GM18909 (cell line): ENCODE measurements around the gene PREX1.

Experiments
- ATAC-seq: cut with Tn5 transposase; IDR thresholded peaks from one replicate; pipeline ENCODE4 v1.9.1; 2021; ENCODE audit warnings: mild to moderate bottlenecking; ENCODE audit not compliant: unreplicated experiment, poor library complexity

The PREX1 gene

GRCh38 chr20:48722737-48723191 lies 105.0 kb downstream of the PREX1 start:
- ATAC-seq: no peak

DNA sequence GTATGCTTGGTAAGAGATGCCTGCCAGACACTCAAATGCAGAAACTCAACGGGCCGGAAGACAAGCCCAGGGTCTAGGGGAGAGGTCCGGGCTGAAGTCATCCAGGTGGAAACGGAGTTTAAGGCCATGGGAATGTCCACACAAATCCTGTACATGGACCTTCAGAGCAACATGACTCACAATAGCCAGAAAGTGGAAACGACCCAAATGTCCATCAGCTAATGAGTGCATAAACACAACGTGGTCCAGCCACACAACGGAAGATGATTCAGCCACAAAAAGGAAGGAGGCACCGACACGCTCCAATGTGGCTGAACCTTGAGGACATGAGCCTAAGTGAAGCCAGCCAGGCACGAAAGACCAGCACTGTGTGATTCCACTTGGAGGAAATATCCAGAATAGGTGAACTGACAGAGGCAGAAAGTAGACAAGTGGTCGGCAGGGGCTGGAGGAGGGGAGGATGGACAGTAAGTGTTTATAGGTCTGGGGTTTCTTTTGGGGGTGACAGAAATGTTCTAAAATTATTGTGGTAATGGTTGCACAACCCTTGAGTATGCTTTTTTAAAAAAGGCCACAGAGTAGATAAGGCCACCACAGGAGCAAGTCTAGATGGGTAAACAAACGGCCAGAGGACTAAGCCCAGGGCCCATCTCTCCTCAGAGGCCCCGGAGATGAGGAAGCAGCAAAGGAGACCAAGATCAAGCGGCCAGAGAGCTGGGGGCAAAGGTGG lies 105.6 kb downstream of the PREX1 start:
- ATAC-seq: no peak

DNA sequence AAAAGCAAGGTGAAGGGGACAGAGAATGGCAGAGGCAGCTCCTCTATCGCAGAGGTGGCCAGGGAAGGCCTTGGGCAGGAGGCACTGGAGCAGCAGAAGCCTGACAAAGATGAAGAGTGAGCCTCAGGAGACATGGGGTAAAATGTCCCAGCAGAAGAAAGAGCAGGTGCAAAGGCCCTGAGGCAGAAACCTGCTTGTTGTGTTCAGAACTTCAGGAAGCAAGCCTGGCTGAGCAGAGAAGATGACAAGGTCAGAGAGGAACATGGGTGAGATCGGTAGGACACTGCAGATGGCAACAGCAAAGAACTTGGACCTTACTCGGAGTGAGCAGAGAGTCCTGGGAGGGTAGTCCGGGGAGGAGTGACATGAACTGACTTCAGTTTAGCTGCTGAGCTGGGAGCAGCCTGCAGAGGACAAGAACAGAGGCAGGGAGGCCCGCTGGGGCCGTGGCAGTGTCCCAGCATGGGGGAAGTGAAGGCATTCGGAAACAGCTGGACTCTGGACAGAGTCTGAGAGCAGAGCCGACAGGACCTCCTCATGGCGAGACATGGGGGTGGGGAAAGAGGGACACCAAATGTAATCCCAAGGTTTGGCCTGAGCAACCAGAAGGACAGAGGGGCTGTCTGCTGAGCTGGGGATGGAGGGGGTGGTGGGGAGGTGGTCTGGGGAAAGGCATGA lies 106.3 kb downstream of the PREX1 start:
- ATAC-seq: no peak

DNA sequence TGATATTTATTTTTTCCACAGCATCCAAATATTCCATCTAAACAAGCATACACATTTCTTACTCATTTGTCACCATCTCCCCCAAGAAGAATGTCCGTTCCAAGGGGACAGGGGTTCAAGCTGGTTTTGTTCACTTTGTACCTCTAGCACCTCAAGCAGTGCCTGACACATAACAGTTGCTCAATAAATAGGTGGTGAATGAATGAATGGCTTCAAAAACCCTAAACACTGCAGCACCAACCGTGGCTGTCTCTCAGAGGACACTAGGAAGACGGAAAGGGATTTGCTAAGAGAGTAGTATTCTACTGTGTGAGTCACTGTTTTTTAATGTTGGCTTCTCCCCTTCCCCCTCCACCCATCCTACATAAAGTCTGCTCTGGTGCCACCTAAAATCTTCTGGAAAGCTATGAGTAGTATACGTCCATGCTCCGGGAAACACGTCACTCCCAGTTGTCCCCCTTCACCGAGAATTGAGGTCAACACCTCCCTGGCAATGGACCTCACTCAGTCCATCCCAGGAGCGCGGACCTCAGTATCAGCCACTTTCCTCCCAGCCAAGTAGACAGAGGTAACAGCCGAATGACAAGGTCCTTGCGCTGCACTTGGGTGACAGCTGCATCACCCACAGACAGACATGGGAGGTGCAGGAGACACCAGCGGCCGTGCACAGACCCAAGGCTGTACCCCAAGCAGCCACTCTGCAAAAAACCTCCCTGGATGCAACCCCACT lies 107.4 kb downstream of the PREX1 start:
- ATAC-seq: no peak

- no peak for ATAC-seq
Observed at GRCh38 chr20:48719598-48720255, 108.1 kb downstream of the PREX1 start.

GRCh38 chr20:48718786-48719578 lies 108.8 kb downstream of the PREX1 start:
- ATAC-seq: no peak

DNA sequence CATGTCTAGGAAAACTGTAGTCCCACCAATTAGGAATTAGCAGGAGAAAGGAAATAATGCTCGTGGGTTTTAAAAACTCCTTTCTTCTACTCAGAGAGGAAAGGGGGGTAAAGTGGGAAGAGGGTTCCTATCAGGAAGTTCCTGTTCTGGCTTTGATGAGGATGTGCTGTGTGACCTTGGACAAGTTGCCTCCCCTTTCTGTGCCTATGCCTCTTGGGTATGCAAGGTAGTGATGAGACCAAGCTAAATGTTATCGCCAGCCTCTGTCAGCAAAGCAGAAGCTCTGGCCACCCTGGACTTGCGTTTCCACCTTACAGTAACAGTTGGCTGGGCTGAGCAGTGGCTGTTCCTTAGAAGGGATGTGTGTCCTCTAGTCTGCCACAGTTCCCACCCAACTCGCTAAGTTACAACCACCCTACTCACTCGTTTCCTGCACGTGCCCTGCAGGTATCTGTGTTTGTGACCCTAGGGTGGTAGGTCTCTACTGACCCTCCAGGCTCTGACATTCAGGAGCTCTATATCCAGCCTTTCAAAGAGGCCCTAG lies 110.0 kb downstream of the PREX1 start:
- ATAC-seq: no peak

GRCh38 chr20:48717095-48717672 lies 110.6 kb downstream of the PREX1 start:
- ATAC-seq: no peak

DNA sequence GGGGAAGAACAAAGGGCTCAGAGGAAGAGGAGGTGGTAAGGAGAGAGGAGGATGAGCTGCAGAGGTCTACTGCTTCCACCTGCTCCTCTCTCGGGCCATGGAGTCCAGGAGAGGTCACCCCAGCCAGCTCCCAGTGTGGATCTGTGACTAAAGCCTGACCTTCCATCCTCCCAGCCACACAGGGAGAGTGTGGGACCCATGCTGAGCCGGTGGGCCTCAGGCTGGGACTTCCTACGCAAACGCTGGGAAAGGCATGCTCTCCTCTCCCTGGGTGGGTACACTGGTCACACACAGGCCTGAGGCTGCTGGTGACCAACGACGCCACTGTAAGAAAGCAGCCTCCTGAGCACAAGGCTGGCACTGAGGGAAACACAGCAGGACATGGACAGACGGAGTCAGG lies 111.3 kb downstream of the PREX1 start:
- no peak for ATAC-seq

- ATAC-seq: no peak
Observed at GRCh38 chr20:48716086-48716485, 111.7 kb downstream of the PREX1 start.

GRCh38 chr20:48714764-48715163 lies 113.0 kb downstream of the PREX1 start:
- ATAC-seq: no peak

DNA sequence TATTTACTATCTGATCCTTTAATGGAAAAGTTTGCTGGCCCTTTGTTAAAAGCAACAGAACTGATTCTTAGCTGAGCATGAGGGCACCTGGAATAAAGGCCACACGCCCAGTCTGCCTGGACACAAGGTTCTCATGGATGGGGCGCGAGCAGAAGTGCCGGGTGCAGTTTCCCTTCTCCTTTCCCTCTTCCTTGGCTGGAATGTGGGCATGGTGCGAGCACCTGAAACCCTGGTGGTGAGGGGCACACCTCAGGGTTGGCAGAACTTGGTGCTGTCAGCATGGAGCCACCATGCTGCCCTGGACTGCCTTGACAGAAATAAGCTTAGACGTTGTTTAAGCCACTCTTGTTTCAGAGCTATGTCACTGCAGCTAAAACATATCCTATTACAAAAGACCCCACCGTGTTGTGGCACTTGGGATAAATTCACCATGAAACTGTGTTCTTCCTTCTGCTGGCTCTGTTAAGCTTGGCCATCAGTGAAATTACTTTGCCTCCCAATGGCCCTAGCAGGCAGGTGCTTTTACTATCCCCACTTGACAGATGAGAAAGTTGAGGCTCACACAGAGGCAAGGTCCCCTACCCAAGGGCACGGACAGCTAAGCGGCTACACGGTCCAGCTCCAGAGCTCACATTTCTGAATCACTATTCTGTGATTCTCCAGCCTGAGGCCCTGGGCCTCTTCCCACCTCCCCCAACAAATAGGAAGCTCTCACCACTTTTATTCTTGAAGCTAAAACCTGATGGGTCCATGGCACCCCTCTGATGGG lies 115.9 kb downstream of the PREX1 start:
- ATAC-seq: peak; percentile 9

DNA sequence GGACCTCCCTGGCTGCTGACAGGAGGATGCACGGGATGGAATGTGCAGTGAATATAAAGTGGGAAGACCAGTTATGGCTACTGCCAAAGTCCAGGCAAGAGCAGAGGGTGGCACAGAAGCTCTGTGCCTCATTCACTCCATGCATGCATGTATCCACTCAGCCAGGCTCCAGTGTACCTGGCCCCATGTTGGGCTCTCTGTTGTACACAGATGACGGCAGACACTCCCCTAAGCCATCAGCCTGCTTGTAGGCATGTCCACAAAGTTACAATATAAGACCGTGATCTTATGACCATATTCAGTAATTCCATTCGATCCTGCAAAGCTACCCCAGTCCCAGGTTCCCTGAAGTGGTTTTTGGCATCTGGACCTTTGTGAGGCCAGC lies 116.8 kb downstream of the PREX1 start:
- ATAC-seq: no peak

DNA sequence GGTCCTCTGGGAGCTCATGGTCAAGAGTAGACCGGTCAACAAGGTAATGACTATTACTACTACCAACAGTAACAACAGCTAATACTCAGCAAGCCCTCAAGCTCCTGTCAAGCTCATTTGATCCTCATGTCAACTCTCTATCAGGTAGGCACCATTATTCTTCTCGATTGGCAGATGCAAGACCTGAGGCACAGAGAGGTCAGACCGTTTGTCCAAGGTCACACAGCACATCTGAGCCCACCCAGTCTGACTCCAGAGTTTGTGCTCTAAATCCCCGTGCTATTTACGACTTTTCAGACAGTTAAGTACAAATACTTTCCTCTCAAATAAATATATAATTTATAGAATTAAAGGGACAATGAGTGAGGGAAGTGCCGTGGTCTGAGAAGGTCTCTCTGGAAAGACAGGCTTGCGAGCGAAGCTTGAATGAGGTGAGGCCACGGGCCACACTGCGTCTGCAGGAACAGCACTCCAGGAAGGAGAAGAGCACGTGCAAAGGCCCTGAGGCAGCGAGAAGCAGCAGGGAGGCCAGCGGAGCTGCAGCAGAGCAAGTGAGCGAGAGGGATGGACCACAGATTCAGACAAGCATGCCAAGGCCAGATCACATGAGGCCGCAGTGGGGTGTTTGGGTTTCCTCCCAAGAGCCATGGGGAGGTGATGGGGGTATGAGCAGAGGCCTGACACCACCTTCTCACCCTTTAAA lies 117.3 kb downstream of the PREX1 start:
- no peak for ATAC-seq

GRCh38 chr20:48709744-48710143 lies 118.1 kb downstream of the PREX1 start:
- ATAC-seq: no peak

DNA sequence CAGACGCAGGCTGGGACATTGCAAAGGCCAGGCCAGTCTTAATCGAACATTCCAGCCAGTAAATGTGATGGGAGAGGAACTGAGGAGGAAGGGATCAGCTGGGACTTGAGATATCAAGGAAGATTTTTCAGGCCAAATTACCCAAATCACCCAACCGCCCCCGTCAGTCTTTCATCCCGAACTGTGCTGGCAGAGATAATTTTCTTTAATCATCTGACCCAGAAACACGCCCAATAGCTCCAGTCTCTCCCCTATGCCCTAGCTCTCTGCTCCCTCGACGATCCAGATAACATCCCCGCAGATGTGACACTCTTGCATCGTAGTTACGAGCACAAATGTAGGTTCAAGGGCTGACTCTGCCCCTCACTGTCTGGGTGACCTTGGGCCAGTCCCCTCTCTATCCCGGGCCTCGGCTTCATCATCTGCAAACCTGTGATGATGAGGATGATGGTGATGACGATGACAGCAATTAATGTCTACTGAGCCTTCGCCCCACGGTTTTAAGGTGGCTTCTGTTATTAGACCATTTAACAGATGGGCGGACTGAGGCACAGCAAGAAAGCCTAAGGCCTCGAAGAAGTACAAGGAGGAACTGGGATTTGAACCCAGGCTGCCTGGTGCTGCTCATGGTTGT lies 118.6 kb downstream of the PREX1 start:
- ATAC-seq: no peak

DNA sequence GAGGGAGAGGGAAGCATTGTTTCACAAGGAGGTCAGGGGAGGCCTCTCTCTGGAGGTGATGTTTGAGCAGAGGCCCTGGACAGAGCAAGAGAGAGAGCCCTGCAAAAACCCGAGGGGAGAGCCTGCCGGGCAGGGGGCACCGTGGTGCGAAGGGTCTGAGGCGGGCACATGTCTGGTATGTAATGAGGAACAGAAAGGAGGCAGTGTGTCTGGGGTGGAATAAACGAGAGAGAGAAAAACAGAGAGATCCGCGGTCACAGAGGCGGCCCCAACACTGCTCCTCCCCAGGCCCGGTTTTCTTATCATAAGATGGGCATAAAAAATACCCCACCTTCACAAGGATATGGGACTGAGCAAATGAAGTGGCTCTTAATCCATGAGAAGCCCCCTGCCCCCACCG lies 119.2 kb downstream of the PREX1 start:
- ATAC-seq: no peak

GRCh38 chr20:48708116-48708515 lies 119.7 kb downstream of the PREX1 start:
- ATAC-seq: no peak
